K562 (cell line): Measurements from ENCODE around the gene NPHP3. TPM values are rescaled to one million over a fixed set of nuclear protein-coding genes. Genes with fewer than 3 reads are reported as not detected.

Experiments
- ATAC-seq: fragments of 200-7000 bp; cut with Tn5 transposase; 3 replicates; pipeline ENCODE4 v1.9.1; 2020; ENCODE audit warnings: moderate library complexity
- BruUV-seq: library from RNA; stranded (reverse); fragments of 400-500 nt; replicated peaks from 2 replicates; lab custom pipeline; 2021; lab: Mats Ljungman, UMichigan
- CTCF ChIA-PET: fragments of 300-600 bp; formaldehyde crosslinking; extraction: SDS; loops from one replicate; lab custom pipeline; 2021; ENCODE audit warnings: low intra/inter-chr PET ratio; lab: Yijun Ruan, JAX
- POLR2A ChIA-PET: fragments of 300-600, 350-650 bp; sonication (Branson Sonifier 250); formaldehyde crosslinking; extraction: SDS; loops from one replicate; lab custom pipeline; 2021; ENCODE audit warnings: antibody characterized with exemption, inconsistent platforms; lab: Yijun Ruan, JAX
- DNase-seq, 4 experiments: peaks; one replicate each; pipeline versions ENCODE4 v3.0.0 to v3.0.0-alpha.2; 2011 to 2018; ENCODE audit warnings: low spot score in 3 of 4, mixed read lengths in 3 of 4; ENCODE audit errors: extremely low read depth in 1 of 4
- FAIRE-seq: peaks from 2 replicates; lab custom pipeline; 2011; peaks lifted over from hg19 to GRCh38; lab: Jason Lieb, UNC
- H2AFZ ChIP-seq: 2 replicates; pipeline ENCODE4 v1.6.0; 2011; ENCODE audit warnings: low read depth, low read length, control low read depth, inconsistent platforms
- H3K27ac ChIP-seq: fragments of 200-600 bp; 3 replicates; pipeline ENCODE4 v1.8.0; 2011; ENCODE audit warnings: low read depth, mild to moderate bottlenecking, control low read depth, inconsistent platforms, low read length, moderate library complexity, mixed read lengths; ENCODE audit errors: extremely low read depth
- H3K27me3 ChIP-seq, 2 experiments: fragments of 300-600 bp in 1 of 2; 2 replicates in 1 of 2; 3 replicates in 1 of 2; pipeline versions ENCODE4 v1.6.0 to v1.8.0; 2011; ENCODE audit warnings: inconsistent platforms in 2 of 2, low read length in 2 of 2, mild to moderate bottlenecking in 1 of 2, mixed read lengths in 1 of 2, moderate library complexity in 1 of 2; ENCODE audit not compliant: control insufficient read depth in 2 of 2, insufficient read depth in 2 of 2
- H3K36me3 ChIP-seq: fragments of 300-600 bp; 3 replicates; pipeline ENCODE4 v1.8.0; 2011; ENCODE audit warnings: mild to moderate bottlenecking, low read length, inconsistent platforms; ENCODE audit not compliant: control insufficient read depth, insufficient read depth
- H3K4me1 ChIP-seq, 2 experiments: fragments of 200-600 bp in 1 of 2; replicated peaks in 1 of 2; 2 replicates in 1 of 2; 3 replicates in 1 of 2; pipeline versions ENCODE4 v1.5.1 to v1.8.0; 2011; ENCODE audit warnings: inconsistent platforms in 2 of 2, low read length in 2 of 2, mild to moderate bottlenecking in 1 of 2, mixed read lengths in 1 of 2, moderate library complexity in 1 of 2; ENCODE audit not compliant: control insufficient read depth in 2 of 2, insufficient read depth in 2 of 2
- H3K4me2 ChIP-seq: 2 replicates; pipeline ENCODE4 v1.6.1; 2011; ENCODE audit warnings: low read length, control low read depth, inconsistent platforms, mixed read lengths; ENCODE audit not compliant: insufficient read depth
- H3K4me3 ChIP-seq: fragments of 200-600 bp; sonication (generic), shearing (Covaris generic); 2 replicates; pipeline ENCODE4 v1.5.1; 2016; ENCODE audit warnings: control low read depth, inconsistent platforms
- H3K79me2 ChIP-seq: fragments of 200-600 bp; 3 replicates; pipeline ENCODE4 v1.8.0; 2011; ENCODE audit warnings: low read length, inconsistent platforms; ENCODE audit not compliant: control insufficient read depth, insufficient read depth
- H3K9ac ChIP-seq, 2 experiments: 2 replicates each; pipeline versions ENCODE4 v1.6.0 to v1.6.1; 2011; ENCODE audit warnings: low read depth in 2 of 2, low read length in 2 of 2, control low read depth in 1 of 2, inconsistent platforms in 1 of 2, mild to moderate bottlenecking in 1 of 2, mixed read lengths in 1 of 2; ENCODE audit not compliant: insufficient read depth in 1 of 2
- H3K9me1 ChIP-seq: one replicate; pipeline ENCODE4 v1.6.0; 2011; ENCODE audit warnings: inconsistent platforms, mild to moderate bottlenecking, low read length, moderate library complexity; ENCODE audit not compliant: control insufficient read depth, insufficient read depth
- H3K9me3 ChIP-seq: replicated peaks from 2 replicates; pipeline ENCODE4 v1.5.1; 2011; ENCODE audit warnings: low read depth, low read length, inconsistent platforms; ENCODE audit not compliant: control insufficient read depth, insufficient read depth
- H4K20me1 ChIP-seq: replicated peaks from 2 replicates; pipeline ENCODE4 v1.6.1; 2011; ENCODE audit warnings: low read length, inconsistent platforms, mixed read lengths; ENCODE audit not compliant: control insufficient read depth, insufficient read depth
- AFF4 ChIP-seq: sonication (generic); formaldehyde crosslinking; IDR thresholded peaks from 2 replicates; pipeline ENCODE4 v1.8.0; 2023; ENCODE audit warnings: mild to moderate bottlenecking, missing genetic modification reagents
- ESRRA ChIP-seq: fragments of 450-650 bp; IDR thresholded peaks from 2 replicates; pipeline ENCODE4 v1.6.1; 2014; ENCODE audit warnings: low read depth, mild to moderate bottlenecking, moderate library complexity, borderline replicate concordance
- WGBS: fragments of 100-300 bp; shearing (Covaris generic); methylation state at CpG from one replicate; pipeline ENCODE4 v1.1.6; 2016; ENCODE audit warnings: low coverage, mixed read lengths; ENCODE audit not compliant: insufficient coverage; ENCODE audit errors: missing lambda C conversion rate; 5-methylcytosine and 5-hydroxymethylcytosine counted together
- in situ Hi-C: fragments of 300-500 bp; cut with MboI; formaldehyde crosslinking; loops from 4 replicates; pipeline ENCODE4 v1.15.0; 2018; ENCODE audit warnings: inconsistent platforms, mixed read lengths
- intact Hi-C: fragments of 100-400 bp; cut with micrococcal nuclease; formaldehyde crosslinking; loops from 2 replicates; pipeline ENCODE4 v1.14.2; 2022
- polyA plus RNA-seq, 8 experiments: library from polyadenylated mRNA; depleted of rRNA in 4 of 8; stranded (reverse) in 5 of 8; unstranded in 3 of 8; fragments of >200 nt; fragmentation: Nextera tagmentation in 2 of 8; fragmentation: Illumina TruSeq in 1 of 8; extraction: Ambion mirVana in 2 of 8; extraction: Trizol in 1 of 8; gene quantifications; 2 replicates each; pipeline versions ENCODE4 v1.2.1 to v1.2.3, GENCODE V29; 2011 to 2014; ENCODE audit warnings: inconsistent platforms in 1 of 8, missing spikeins in 1 of 8
- total RNA-seq, 7 experiments: library from RNA; depleted of rRNA in 6 of 7; stranded (reverse); fragments of >200 nt in 6 of 7; fragmentation: Illumina TruSeq in 2 of 7; extraction: Trizol in 2 of 7; gene quantifications; 2 replicates each; pipeline versions ENCODE4 v1.2.1 to v1.2.3, GENCODE V29; 2011 to 2021; ENCODE audit warnings: low replicate concordance in 1 of 7

The NPHP3 gene
- total and polyA plus RNA-seq, 9 of the 15 experiments (the other 6 are each of a cell fraction or from before 2014, with no cell fraction given), result 0.62 to 13.2 (median 5.8) TPM

- ChIA-PET CTCF (no interaction called here), POLR2A (interaction anchor here (0.9 to 1.5 kb wide), 2 partner anchors 9 to 15 kb away, joined by 4 to 5 read pairs; no protein-coding TSS in a partner anchor)
- peak overlapping the region; percentile 93 for H3K4me2 ChIP-seq
- no peaks in the 10 kb centered on the region for H3K9me3 ChIP-seq
- H3K4me1 ChIP-seq, result peaks cover 0 to 9% of the 10 kb centered on the region in 2 experiments; a peak in 3 of 5 replicates
- FAIRE-seq, result peak; percentile 52
- BruUV-seq, result no TSS peak
- H3K27me3 ChIP-seq, result no peaks in the 10 kb centered on the region
- H3K9me1 ChIP-seq, result no peaks in the 10 kb centered on the region
- H2AFZ ChIP-seq, result peak overlapping the region; percentile 99
- H3K9ac ChIP-seq, result peak overlapping the region; percentile 90 to 98
- peaks cover 59% of the 10 kb centered on the region for H3K79me2 ChIP-seq
- DNase-seq, result peak in 1 of 4 experiments; percentile 38
- 0% methylated on average over 5 of the region's 5 CpGs for WGBS
- in situ Hi-C loops (no loop called here), intact Hi-C loops (no loop called here)
- no peak for ATAC-seq
- H3K27ac ChIP-seq, result peak overlapping the region; percentile 91
- H3K36me3 ChIP-seq, result peaks cover 8% of the 10 kb centered on the region; the same call in 2 of the 3 replicates
- TF ChIP-seq AFF4 (CRISPR knock-in tag) (0 out of 2 replicates have a peak, but pooled peaks have one; percentile 50), ESRRA (no peak)
- H4K20me1 ChIP-seq, result no peaks in the 10 kb centered on the region
- peak overlapping the region; percentile 91 for H3K4me3 ChIP-seq
These were observed 61.5 kb downstream of the NPHP3 start for GRCh38 chr3:132660811-132661070.
